Spleen (tissue), 13 donors: ENCODE results near the gene EPHB3. TPM values are rescaled to one million over a fixed set of nuclear protein-coding genes. Genes with fewer than 3 reads are reported as not detected.

Experiments used
- DNase-seq: peaks from one replicate; pipeline ENCODE4 v3.0.0-alpha.2; 2020
- H3K27ac ChIP-seq, 8 donors: fragments of 200-600 bp; sonication (generic) in 7 of 8; 1 replicate in 4 of 8; 2 replicates in 4 of 8; pipeline versions ENCODE4 v1.5.0 to v1.8.0; 2016 to 2021; ENCODE audit warnings: inconsistent platforms in 4 of 8, mild to moderate bottlenecking in 4 of 8, moderate library complexity in 1 of 8
- H3K27me3 ChIP-seq, 7 donors: fragments of 200-600 bp; sonication (generic) in 6 of 7; replicated peaks in 1 of 7; 1 replicate in 4 of 7; 2 replicates in 3 of 7; pipeline versions ENCODE4 v1.5.0 to v1.8.0; 2016 to 2021; ENCODE audit warnings: inconsistent platforms in 3 of 7, mild to moderate bottlenecking in 1 of 7
- H3K36me3 ChIP-seq, 6 donors: fragments of 200-600 bp; sonication (generic) in 5 of 6; 1 replicate in 4 of 6; 2 replicates in 2 of 6; pipeline versions ENCODE4 v1.5.0 to v1.8.0; 2016 to 2021; ENCODE audit warnings: inconsistent platforms in 2 of 6
- H3K4me1 ChIP-seq, 6 donors: fragments of 200-600 bp; sonication (generic) in 5 of 6; 1 replicate in 3 of 6; 2 replicates in 3 of 6; pipeline versions ENCODE4 v1.5.0 to v1.8.0; 2016 to 2021; ENCODE audit warnings: inconsistent platforms in 3 of 6
- H3K4me3 ChIP-seq, 8 donors: fragments of 200-600 bp; sonication (generic) in 7 of 8; 1 replicate in 4 of 8; 2 replicates in 4 of 8; pipeline versions ENCODE4 v1.5.0 to v1.8.0; 2016 to 2021; ENCODE audit warnings: inconsistent platforms in 4 of 8, mild to moderate bottlenecking in 4 of 8, moderate library complexity in 2 of 8
- H3K9me3 ChIP-seq, 8 donors: fragments of 200-600 bp; sonication (generic) in 7 of 8; 1 replicate in 4 of 8; 2 replicates in 4 of 8; pipeline versions ENCODE4 v1.5.0 to v1.8.0; 2016 to 2021; ENCODE audit warnings: inconsistent platforms in 4 of 8
- CTCF ChIP-seq, 11 experiments: fragments of 200-600 bp in 7 of 11; fragments of 450-650 bp in 4 of 11; sonication (generic) in 4 of 11; IDR thresholded peaks in 8 of 11; conservative IDR thresholded peaks in 3 of 11; 1 replicate in 7 of 11; 2 replicates in 4 of 11; pipeline versions ENCODE4 v1.4.0 to v1.8.0; 2016 to 2021; ENCODE audit warnings: antibody characterized with exemption in 11 of 11, inconsistent platforms in 4 of 11, mild to moderate bottlenecking in 1 of 11
- POLR2A ChIP-seq, 3 donors: fragments of 450-650 bp; IDR thresholded peaks; one replicate each; pipeline ENCODE4 v1.5.1; 2017; ENCODE audit warnings: antibody characterized with exemption in 3 of 3, mild to moderate bottlenecking in 1 of 3
- POLR2AphosphoS5 ChIP-seq, 3 donors: sonication (generic); formaldehyde crosslinking; IDR thresholded peaks; one replicate each; pipeline ENCODE4 v1.5.1; 2017; ENCODE audit warnings: antibody characterized with exemption in 3 of 3
- WGBS, 5 donors: extraction: QIAGEN DNeasy Blood & Tissue Kit in 3 of 5; methylation state at CpG; one replicate each; pipeline versions ENCODE4 v1.1.5 to v1.1.7; 2013 to 2018; 5-methylcytosine and 5-hydroxymethylcytosine counted together
- intact Hi-C: fragments of 100-400 bp; cut with DNase I; formaldehyde crosslinking; loops from one replicate; pipeline ENCODE4 v1.15.0; 2023; ENCODE audit warnings: low total_unique reads
- long read RNA-seq, 2 donors: transcript quantifications; one replicate each; lab custom pipeline, GENCODE V29; 2026
- polyA plus RNA-seq, 3 donors: library from polyadenylated mRNA; stranded (reverse); fragments of 200-250 nt; gene quantifications; one replicate each; pipeline ENCODE4 v1.2.1, GENCODE V29; 2013
- total RNA-seq, 7 donors: library from RNA; depleted of rRNA in 3 of 7; stranded (reverse); fragments of >200 nt in 3 of 7; fragmentation: NEBNext Ultra II Directional in 4 of 7; extraction: Animal tissue kit (Norgen Biotek cat#: 25700) in 4 of 7; gene quantifications; one replicate each; pipeline versions ENCODE4 v1.1.0 to v1.2.1, GENCODE V29; 2016 to 2021
- donor health status: healthy with polysubstance abuse.
- donor health status: DM: no; HTN: no; CAD: no; lungs with moderate emphysema.
- donor health status: DM: no; HTN: no; CAD: no.
- donor health status: Bipolar disorder and iron deficiency.
- donor health status: healthy.
- donor health status: DM: no; HTN: no; CAD: no.
- donor health status: DM: yes; HTN: yes; CAD: no.

The EPHB3 gene
- total RNA-seq (1 to 10 TPM in 4 of 7 donors, under 1 TPM in 3; 0.23 to 2.3 (median 1.3) TPM), polyA plus RNA-seq (under 1 TPM; 0.48 to 0.98 (median 0.52) TPM)
- long read RNA-seq, donor 1, result 0 reads
- long read RNA-seq, donor 2, result 0 reads

- peak within 1 kb of the TSS; percentile 43 to 80 (median 58) for H3K4me3 ChIP-seq
- H3K27ac ChIP-seq, result peak within 1 kb of the TSS in 1 of 8 donors; percentile 21
- peaks cover 0 to 72% (median 17%) of the 10 kb centered on the region in 7 donors for H3K27me3 ChIP-seq
- no peaks in the 10 kb centered on the region for H3K9me3 ChIP-seq
- no peaks in the 10 kb centered on the region for H3K36me3 ChIP-seq
- WGBS, 5 donors, result 0 to 2% (median 1%) methylated on average over 32 to 62 of the region's 62 CpGs
- DNase-seq, result peak; percentile 97
- intact Hi-C loops, result no loop called here
- H3K4me1 ChIP-seq, result peaks cover 7 to 45% (median 29%) of the 10 kb centered on the region in 6 donors
- TF ChIP-seq CTCF (IDR thresholded peaks at IDR 0.05 in 8 of 11, conservative IDR thresholded peaks at IDR 0.05 in 3 of 11) (peak; percentile 93 to 99 (median 98)), POLR2A (IDR thresholded peaks at IDR 0.05) (peak in 1 of 3 donors; percentile 42), POLR2AphosphoS5 (IDR thresholded peaks at IDR 0.05) (peak; percentile 60 to 90 (median 83))
Observed at GRCh38 chr3:184561061-184561912, at the start of gene EPHB3. TSS of gene EPHB3 (plus strand) at chr3:184561785. CDS start at chr3:184562236, 451 bp downstream.

GRCh38 chr3:184512621-184513020, 49.0 kb upstream of the EPHB3 start:
- H3K4me1 ChIP-seq, result peaks cover 4 to 21% (median 19%) of the 10 kb centered on the region in 6 donors
- DNase-seq, result no peak
- H3K27ac ChIP-seq, result no peak overlapping the region
- no peaks in the 10 kb centered on the region for H3K36me3 ChIP-seq
- H3K27me3 ChIP-seq, result peaks cover 0 to 50% (median 16%) of the 10 kb centered on the region in 7 donors
- intact Hi-C loops, result loop anchor here (5.0 kb wide), 1 partner anchor 95 kb away; no protein-coding TSS in a partner anchor
- H3K4me3 ChIP-seq, result no peak overlapping the region
- no peak for TF ChIP-seq POLR2AphosphoS5 (IDR thresholded peaks at IDR 0.05)
- TF ChIP-seq POLR2A (IDR thresholded peaks at IDR 0.05), result no peak
- no peak for TF ChIP-seq CTCF (IDR thresholded peaks at IDR 0.05 in 8 of 11, conservative IDR thresholded peaks at IDR 0.05 in 3 of 11)
- peaks cover 0 to 5% (median 0%) of the 10 kb centered on the region in 8 donors for H3K9me3 ChIP-seq
- WGBS, 5 donors, result 88 to 95% (median 92%) methylated on average over 7 of the region's 7 CpGs

- H3K27ac ChIP-seq, result peak overlapping the region in 6 of 8 donors; percentile 10 to 76 (median 61)
- H3K27me3 ChIP-seq, result peaks cover 0 to 51% (median 16%) of the 10 kb centered on the region in 7 donors
- H3K4me1 ChIP-seq, result peaks cover 4 to 21% (median 19%) of the 10 kb centered on the region in 6 donors
- WGBS, 5 donors, result 5 to 19% (median 8%) methylated on average over 20 to 69 of the region's 69 CpGs
- H3K4me3 ChIP-seq, result peak overlapping the region; percentile 18 to 65 (median 32)
- TF ChIP-seq POLR2A (IDR thresholded peaks at IDR 0.05), result no peak
- TF ChIP-seq POLR2AphosphoS5 (IDR thresholded peaks at IDR 0.05), result peak; percentile 21 to 74 (median 63)
- TF ChIP-seq CTCF (IDR thresholded peaks at IDR 0.05 in 8 of 11, conservative IDR thresholded peaks at IDR 0.05 in 3 of 11), result peak; percentile 71 to 93 (median 91)
- intact Hi-C loops, result loop anchor here (5.0 kb wide), 1 partner anchor 96 kb away; no protein-coding TSS in a partner anchor
- H3K36me3 ChIP-seq, result no peaks in the 10 kb centered on the region
- DNase-seq, result peak; percentile 93
- peaks cover 0 to 5% (median 0%) of the 10 kb centered on the region in 8 donors for H3K9me3 ChIP-seq
Observed at GRCh38 chr3:184513276-184514170, 48.1 kb upstream of the EPHB3 start.
